OCI-LY3 (cell line): ENCODE measurements around the gene ITGBL1.

ENCODE experiments used
- EZH2phosphoT487 ChIP-seq: fragments of 200-600 bp; shearing (Covaris generic); IDR thresholded peaks from 2 replicates; pipeline ENCODE4 v1.6.1; 2018; ENCODE audit warnings: antibody characterized with exemption, mixed run types, low read depth
- TF ChIP-seq, protein P1 (sequence below): fragments of 200-600, 300-600 bp; sonication (generic); IDR thresholded peaks from 2 replicates; pipeline ENCODE4 v1.5.1; 2014; ENCODE audit warnings: antibody characterized with exemption, low read length, low read depth

DNA sequence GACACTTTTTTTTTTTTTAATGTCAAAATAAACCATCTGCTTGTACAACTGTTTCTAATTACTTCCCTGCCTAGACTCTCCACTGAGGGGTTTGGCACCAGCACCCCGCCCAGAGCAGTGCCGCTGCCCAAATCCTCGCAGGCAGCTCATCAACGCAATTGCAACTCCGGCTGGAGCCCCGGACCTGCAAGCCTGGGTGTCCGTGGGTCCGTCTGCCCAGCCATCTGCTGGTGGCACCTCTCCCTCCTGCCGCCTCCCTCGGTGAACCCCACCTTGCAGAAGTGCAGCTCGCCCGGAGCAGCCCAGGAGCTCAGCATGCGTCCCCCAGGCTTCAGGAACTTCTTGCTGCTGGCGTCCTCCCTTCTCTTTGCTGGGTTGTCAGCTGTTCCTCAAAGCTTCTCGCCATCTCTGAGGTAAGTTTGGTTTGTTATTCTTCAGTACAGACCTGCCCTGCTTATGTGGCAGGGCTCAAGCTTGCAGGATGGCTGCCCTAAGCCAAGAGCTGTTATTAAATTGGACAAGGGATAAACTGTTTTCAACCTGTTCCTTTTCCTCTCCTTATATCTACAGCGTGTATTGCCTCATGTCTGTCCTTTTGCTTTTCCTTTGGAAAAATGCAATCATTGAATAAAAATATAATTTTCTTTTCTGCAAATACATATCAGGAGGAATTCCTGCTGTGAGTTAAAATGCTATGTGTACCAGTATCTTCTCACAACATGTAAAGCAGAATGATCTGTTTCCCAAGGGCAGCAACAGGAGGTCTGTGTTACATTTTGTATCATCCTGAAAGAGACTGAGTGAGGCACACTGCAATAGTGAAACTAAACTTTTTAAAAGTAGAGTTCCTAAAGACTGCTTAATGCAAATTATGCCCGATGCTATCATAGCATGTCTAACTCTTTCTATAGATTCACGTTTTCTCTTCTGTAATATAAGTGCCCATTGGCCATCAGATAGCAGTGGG is at the start of gene ITGBL1:
- TF ChIP-seq, protein P1, sequence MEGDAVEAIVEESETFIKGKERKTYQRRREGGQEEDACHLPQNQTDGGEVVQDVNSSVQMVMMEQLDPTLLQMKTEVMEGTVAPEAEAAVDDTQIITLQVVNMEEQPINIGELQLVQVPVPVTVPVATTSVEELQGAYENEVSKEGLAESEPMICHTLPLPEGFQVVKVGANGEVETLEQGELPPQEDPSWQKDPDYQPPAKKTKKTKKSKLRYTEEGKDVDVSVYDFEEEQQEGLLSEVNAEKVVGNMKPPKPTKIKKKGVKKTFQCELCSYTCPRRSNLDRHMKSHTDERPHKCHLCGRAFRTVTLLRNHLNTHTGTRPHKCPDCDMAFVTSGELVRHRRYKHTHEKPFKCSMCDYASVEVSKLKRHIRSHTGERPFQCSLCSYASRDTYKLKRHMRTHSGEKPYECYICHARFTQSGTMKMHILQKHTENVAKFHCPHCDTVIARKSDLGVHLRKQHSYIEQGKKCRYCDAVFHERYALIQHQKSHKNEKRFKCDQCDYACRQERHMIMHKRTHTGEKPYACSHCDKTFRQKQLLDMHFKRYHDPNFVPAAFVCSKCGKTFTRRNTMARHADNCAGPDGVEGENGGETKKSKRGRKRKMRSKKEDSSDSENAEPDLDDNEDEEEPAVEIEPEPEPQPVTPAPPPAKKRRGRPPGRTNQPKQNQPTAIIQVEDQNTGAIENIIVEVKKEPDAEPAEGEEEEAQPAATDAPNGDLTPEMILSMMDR: no peak
- no peak for TF ChIP-seq EZH2phosphoT487
